Tibial artery (tissue), 4 donors: Measurements from ENCODE around the gene HMG20A.

Experiments
- DNase-seq, 2 donors: peaks; one replicate each; pipeline ENCODE4 v3.0.0-alpha.2; 2019
- H3K27ac ChIP-seq, 2 donors: fragments of 200-600 bp; sonication (generic) in 1 of 2; 1 replicate in 1 of 2; 2 replicates in 1 of 2; pipeline ENCODE4 v1.5.1; 2018 to 2019; ENCODE audit warnings: mild to moderate bottlenecking in 1 of 2
- H3K27me3 ChIP-seq, 2 donors: fragments of 200-600 bp; sonication (generic) in 1 of 2; one replicate each; pipeline versions ENCODE4 v1.5.1 to v1.6.0; 2016 to 2019
- H3K36me3 ChIP-seq, 3 donors: fragments of 200-600 bp; sonication (generic) in 2 of 3; one replicate each; pipeline ENCODE4 v1.5.1; 2016 to 2019; ENCODE audit warnings: mild to moderate bottlenecking in 2 of 3
- H3K4me1 ChIP-seq, 4 donors: fragments of 200-600 bp; sonication (generic) in 2 of 4; 1 replicate in 3 of 4; 2 replicates in 1 of 4; pipeline ENCODE4 v1.5.1; 2016 to 2019
- H3K4me3 ChIP-seq, 2 donors: fragments of 200-600 bp; sonication (generic) in 1 of 2; 1 replicate in 1 of 2; 2 replicates in 1 of 2; pipeline ENCODE4 v1.5.1; 2018 to 2019; ENCODE audit warnings: mild to moderate bottlenecking in 2 of 2
- H3K9me3 ChIP-seq, 3 donors: fragments of 200-600 bp; sonication (generic) in 1 of 3; one replicate each; pipeline ENCODE4 v1.5.1; 2016 to 2019
- intact Hi-C: fragments of 100-400 bp; cut with DNase I; formaldehyde crosslinking; loops from one replicate; pipeline ENCODE4 v1.15.0; 2023; ENCODE audit warnings: low total_unique reads
- TF ChIP-seq, protein P1 (sequence below), 2 experiments: fragments of 200-600 bp in 1 of 2; fragments of 450-650 bp in 1 of 2; IDR thresholded peaks; one replicate each; pipeline ENCODE4 v1.5.1; 2017 to 2019; ENCODE audit warnings: antibody characterized with exemption in 2 of 2, mild to moderate bottlenecking in 1 of 2, moderate library complexity in 1 of 2

Gene HMG20A

DNA sequence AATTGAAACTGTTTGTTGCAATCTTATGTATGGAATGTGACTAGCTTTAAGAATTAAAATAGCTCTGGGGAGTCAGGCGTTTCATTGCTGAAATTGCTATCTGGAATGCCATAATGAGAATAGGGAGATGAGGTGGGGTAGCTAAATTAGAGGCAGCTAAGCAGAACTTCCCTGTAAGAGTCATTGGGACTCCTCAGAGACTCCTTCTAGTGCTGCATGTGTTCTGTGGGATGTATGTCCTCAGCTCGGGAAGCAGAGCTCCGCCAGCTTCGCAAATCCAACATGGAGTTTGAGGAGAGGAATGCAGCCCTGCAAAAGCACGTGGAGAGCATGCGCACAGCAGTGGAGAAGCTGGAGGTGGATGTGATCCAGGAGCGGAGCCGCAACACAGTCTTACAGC is 57.4 kb downstream of the HMG20A start:
- intact Hi-C loops, result no loop called here
- Histone ChIP-seq H3K27me3 (no peaks in the 10 kb centered on the region), H3K36me3 (peaks cover 32 to 54% (median 41%) of the 10 kb centered on the region in 3 donors), H3K27ac (no peak overlapping the region), H3K9me3 (no peaks in the 10 kb centered on the region), H3K4me1 (peaks cover 0 to 17% (median 2%) of the 10 kb centered on the region in 4 donors), H3K4me3 (no peak overlapping the region)
- no peak for DNase-seq
- TF ChIP-seq, protein P1, sequence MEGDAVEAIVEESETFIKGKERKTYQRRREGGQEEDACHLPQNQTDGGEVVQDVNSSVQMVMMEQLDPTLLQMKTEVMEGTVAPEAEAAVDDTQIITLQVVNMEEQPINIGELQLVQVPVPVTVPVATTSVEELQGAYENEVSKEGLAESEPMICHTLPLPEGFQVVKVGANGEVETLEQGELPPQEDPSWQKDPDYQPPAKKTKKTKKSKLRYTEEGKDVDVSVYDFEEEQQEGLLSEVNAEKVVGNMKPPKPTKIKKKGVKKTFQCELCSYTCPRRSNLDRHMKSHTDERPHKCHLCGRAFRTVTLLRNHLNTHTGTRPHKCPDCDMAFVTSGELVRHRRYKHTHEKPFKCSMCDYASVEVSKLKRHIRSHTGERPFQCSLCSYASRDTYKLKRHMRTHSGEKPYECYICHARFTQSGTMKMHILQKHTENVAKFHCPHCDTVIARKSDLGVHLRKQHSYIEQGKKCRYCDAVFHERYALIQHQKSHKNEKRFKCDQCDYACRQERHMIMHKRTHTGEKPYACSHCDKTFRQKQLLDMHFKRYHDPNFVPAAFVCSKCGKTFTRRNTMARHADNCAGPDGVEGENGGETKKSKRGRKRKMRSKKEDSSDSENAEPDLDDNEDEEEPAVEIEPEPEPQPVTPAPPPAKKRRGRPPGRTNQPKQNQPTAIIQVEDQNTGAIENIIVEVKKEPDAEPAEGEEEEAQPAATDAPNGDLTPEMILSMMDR (IDR thresholded peaks at IDR 0.05), result no peak

DNA sequence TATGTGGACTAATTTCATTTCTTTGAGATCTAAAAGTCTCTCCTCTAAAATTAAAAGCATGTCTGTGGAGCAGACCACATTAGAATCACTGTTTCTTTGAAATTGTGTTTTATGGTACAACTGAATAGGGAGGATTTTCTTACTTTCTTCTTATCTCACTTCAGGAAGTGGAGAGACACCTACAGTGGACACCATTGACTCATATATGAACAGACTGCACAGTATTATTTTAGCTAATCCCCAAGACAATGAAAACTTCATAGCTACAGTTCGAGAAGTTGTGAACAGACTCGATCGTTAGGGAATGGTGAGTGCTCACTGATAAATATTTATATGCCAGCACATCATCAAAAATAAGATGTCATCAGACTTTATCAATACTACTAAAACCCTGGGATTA is 58.3 kb downstream of the HMG20A start:
- intact Hi-C loops, result no loop called here
- Histone ChIP-seq H3K27me3 (no peaks in the 10 kb centered on the region), H3K4me1 (peaks cover 0 to 17% (median 2%) of the 10 kb centered on the region in 4 donors), H3K4me3 (no peak overlapping the region), H3K36me3 (peaks cover 32 to 64% (median 46%) of the 10 kb centered on the region in 3 donors), H3K27ac (no peak overlapping the region), H3K9me3 (no peaks in the 10 kb centered on the region)
- TF ChIP-seq, protein P1 (IDR thresholded peaks at IDR 0.05), result no peak
- no peak for DNase-seq

DNA sequence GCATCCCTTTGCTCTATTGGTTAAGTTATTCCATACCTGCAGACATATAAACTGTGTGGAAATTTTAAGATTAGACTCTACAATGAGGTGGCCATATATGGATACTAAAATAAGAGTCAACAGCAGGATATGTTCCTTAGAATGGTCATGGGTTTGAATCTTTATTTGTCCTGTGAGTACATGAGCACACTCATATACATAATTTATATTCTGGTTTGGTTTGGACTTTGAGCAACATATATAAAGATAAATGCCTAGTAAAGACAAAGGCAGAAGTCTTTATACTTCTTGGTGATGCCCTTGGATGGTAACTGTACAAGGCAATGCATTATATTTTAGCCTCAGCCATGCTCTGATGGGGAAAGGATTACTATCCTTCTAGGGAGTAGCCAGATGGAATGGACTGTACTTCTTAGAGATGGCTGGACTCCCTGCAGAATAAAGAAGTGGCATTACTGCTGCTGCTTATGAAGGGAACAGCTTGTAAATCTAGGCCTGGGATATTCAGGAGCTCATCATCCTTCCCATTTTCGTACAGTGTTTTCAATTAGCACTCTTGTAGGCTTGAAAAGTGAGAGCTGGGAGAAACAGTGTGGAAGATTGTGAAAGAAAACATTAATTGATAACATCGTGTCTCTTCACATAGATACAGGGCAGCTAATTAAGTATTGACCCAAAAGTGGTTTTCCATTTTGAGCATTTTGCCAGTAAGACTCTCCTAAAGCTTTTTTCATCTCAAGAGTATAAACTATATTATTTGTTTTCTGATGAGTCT is 60.4 kb downstream of the HMG20A start:
- no peaks in the 10 kb centered on the region for H3K9me3 ChIP-seq
- H3K27ac ChIP-seq, result no peak overlapping the region
- H3K4me3 ChIP-seq, result no peak overlapping the region
- peaks cover 0 to 17% (median 2%) of the 10 kb centered on the region in 4 donors for H3K4me1 ChIP-seq
- DNase-seq, result no peak
- TF ChIP-seq, protein P1 (IDR thresholded peaks at IDR 0.05), result no peak
- peaks cover 27 to 65% (median 62%) of the 10 kb centered on the region in 3 donors for H3K36me3 ChIP-seq
- intact Hi-C loops, result no loop called here
- H3K27me3 ChIP-seq, result no peaks in the 10 kb centered on the region

DNA sequence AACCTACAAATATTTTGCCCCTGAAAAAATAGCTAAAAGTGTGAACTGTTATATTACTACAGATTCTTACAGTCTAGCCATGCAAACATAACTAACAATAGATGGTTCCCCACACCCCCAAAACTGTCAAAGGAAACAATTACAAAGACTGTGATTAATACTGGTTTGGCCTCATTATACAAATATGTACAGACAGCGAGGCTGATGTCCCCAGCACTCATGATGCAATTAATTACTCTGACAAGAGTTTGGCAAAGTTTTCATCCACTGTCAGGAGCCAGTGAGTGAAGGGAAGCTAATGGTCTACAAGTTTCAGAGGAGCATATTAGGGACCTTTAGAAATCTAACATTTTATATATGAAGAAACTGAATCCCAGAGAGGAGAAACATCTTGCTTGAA is 61.0 kb downstream of the HMG20A start:
- peaks cover 27 to 65% (median 62%) of the 10 kb centered on the region in 3 donors for H3K36me3 ChIP-seq
- no peaks in the 10 kb centered on the region for H3K27me3 ChIP-seq
- H3K27ac ChIP-seq, result no peak overlapping the region
- H3K4me1 ChIP-seq, result peaks cover 0 to 23% (median 2%) of the 10 kb centered on the region in 4 donors
- H3K9me3 ChIP-seq, result no peaks in the 10 kb centered on the region
- DNase-seq, result no peak
- intact Hi-C loops, result no loop called here
- TF ChIP-seq, protein P1 (IDR thresholded peaks at IDR 0.05), result no peak
- no peak overlapping the region for H3K4me3 ChIP-seq

DNA sequence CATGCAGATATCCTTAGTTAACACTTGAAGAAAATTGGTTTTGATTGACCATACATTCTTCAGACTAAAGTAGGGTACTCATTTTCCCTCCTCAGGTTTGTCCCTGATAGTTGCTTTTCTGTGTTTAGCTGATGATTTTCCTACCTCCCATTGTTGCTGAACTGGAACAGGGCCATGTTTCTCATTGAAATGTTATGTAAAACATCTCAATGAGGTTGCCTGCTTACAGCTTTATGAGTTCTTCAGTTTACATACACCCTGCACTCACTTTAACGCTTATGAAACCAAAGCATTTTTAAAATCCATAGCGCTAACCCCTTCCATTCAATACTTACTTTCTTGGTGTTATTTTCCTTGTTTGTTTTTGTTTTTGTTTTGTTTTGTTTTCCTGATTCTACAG is 61.9 kb downstream of the HMG20A start:
- DNase-seq, result no peak
- Histone ChIP-seq H3K4me3 (no peak overlapping the region), H3K27me3 (no peaks in the 10 kb centered on the region), H3K9me3 (no peaks in the 10 kb centered on the region), H3K4me1 (peaks cover 0 to 31% (median 6%) of the 10 kb centered on the region in 4 donors), H3K36me3 (peaks cover 27 to 58% (median 58%) of the 10 kb centered on the region in 3 donors), H3K27ac (no peak overlapping the region)
- TF ChIP-seq, protein P1 (IDR thresholded peaks at IDR 0.05), result no peak
- intact Hi-C loops, result no loop called here
